Measurements from ENCODE around the gene FGR.
"Not testable (repeated sequence)": the region's sequence is repeated elsewhere in the genome, so short reads cannot be mapped to it uniquely, and the experiment has no call there.

Gene FGR

GRCh38 chr1:27660300-27660835 lies 25.4 kb upstream of the FGR start:
- DNase-seq (ENCODE audit: low read depth in 2 of 2) = no peak

- peak; percentile 83 to 85 for DNase-seq (ENCODE audit: low read depth in 2 of 2)
These were observed 24.7 kb upstream of the FGR start for GRCh38 chr1:27659497-27660299.

- peak; percentile 27 to 30 for DNase-seq (ENCODE audit: low read depth in 2 of 2)
These were observed 24.0 kb upstream of the FGR start for GRCh38 chr1:27658951-27659496.

GRCh38 chr1:27656157-27656893 lies 21.3 kb upstream of the FGR start:
- DNase-seq (ENCODE audit: low read depth in 2 of 2) = no peak

- DNase-seq (ENCODE audit: low read depth in 2 of 2) = no peak
These were observed 20.4 kb upstream of the FGR start for GRCh38 chr1:27655151-27655937.

- DNase-seq (ENCODE audit: low read depth in 2 of 2) = no peak
These were observed 17.3 kb upstream of the FGR start for GRCh38 chr1:27652111-27652864.

GRCh38 chr1:27650539-27651175 lies 15.7 kb upstream of the FGR start:
- DNase-seq (ENCODE audit: low read depth in 2 of 2) = no peak

GRCh38 chr1:27650171-27650538 lies 15.2 kb upstream of the FGR start:
- DNase-seq (ENCODE audit: low read depth in 2 of 2) = no peak

- DNase-seq (ENCODE audit: low read depth in 2 of 2) = no peak
These were observed 14.3 kb upstream of the FGR start for GRCh38 chr1:27649306-27649635.

- DNase-seq (ENCODE audit: low read depth in 2 of 2) = no peak
These were observed 13.8 kb upstream of the FGR start for GRCh38 chr1:27648602-27649305.

GRCh38 chr1:27647328-27647727 lies 12.3 kb upstream of the FGR start:
- no peak for DNase-seq (ENCODE audit: low read depth in 2 of 2)

- DNase-seq (ENCODE audit: low read depth in 2 of 2) = no peak
These were observed 11.7 kb upstream of the FGR start for GRCh38 chr1:27646676-27647075.

- DNase-seq (ENCODE audit: low read depth in 2 of 2) = no peak
These were observed 10.1 kb upstream of the FGR start for GRCh38 chr1:27645071-27645415.

- no peak for DNase-seq (ENCODE audit: low read depth in 2 of 2)
These were observed 9.5 kb upstream of the FGR start for GRCh38 chr1:27644369-27645070.

- DNase-seq (ENCODE audit: low read depth in 2 of 2) = peak; percentile 39 to 50
These were observed 8.8 kb upstream of the FGR start for GRCh38 chr1:27643600-27644368.

- DNase-seq (ENCODE audit: low read depth in 2 of 2) = not testable (repeated sequence)
These were observed 5.5 kb upstream of the FGR start for GRCh38 chr1:27640514-27640913.

GRCh38 chr1:27638805-27639204 lies 3.8 kb upstream of the FGR start:
- no peak for DNase-seq (ENCODE audit: low read depth in 2 of 2)

- DNase-seq (ENCODE audit: low read depth in 2 of 2) = no peak
These were observed 3.2 kb upstream of the FGR start for GRCh38 chr1:27638047-27638734.
